Left renal cortex interstitium (tissue), 4 donors: ENCODE data around the gene SUCO. TPM values are rescaled to one million over a fixed set of nuclear protein-coding genes. Genes with fewer than 3 reads are reported as not detected.
"Not testable (repeated sequence)": the region's sequence is repeated elsewhere in the genome, so short reads cannot be mapped to it uniquely, and the experiment has no call there.

Experiments
- DNase-seq, 4 donors: peaks; one replicate each; pipeline ENCODE4 v3.0.0-alpha.2; 2013; ENCODE audit warnings: low read depth in 4 of 4, low spot score in 2 of 4, missing footprints in 1 of 4
- polyA plus RNA-seq, 4 donors: library from polyadenylated mRNA; unstranded; fragments of 120-200 nt; gene quantifications; one replicate each; pipeline ENCODE4 v1.2.1, GENCODE V29; 2013; ENCODE audit not compliant: insufficient read length in 4 of 4

Gene SUCO
- polyA plus RNA-seq, 4 donors: 49.0 to 69.2 (median 57.4) TPM

DNA sequence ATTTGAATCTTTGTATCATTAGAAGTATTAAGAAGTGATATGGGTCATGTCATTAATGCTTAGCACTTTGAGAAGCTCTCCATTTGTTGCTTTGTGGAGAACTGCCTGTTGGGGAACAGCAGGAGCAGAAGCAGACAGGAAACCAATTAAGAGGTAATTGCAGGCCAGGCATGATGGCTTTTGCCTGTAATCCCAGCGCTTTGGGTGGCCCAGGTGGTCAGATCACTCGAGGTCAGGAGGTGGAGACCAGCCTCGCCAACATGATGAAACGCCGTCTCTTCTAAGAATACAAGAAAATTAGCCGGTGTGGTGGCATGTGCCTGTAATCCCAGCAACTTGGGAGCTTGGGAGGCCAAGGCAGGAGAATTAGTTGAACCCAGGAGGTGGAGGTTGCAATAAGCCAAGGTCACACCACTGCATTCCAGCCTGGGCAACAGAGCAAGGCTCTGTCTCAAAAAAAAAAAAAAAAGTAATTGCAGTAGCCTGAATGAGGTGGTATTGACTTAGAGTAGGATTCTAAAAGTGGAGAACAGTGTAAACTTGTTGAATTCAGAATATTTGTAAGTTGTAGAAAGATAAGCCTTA is 68.2 kb downstream of the SUCO start:
- DNase-seq: no peak

- no peak for DNase-seq
Measured at GRCh38 chr1:172602706-172603105, 69.8 kb downstream of the SUCO start.

DNA sequence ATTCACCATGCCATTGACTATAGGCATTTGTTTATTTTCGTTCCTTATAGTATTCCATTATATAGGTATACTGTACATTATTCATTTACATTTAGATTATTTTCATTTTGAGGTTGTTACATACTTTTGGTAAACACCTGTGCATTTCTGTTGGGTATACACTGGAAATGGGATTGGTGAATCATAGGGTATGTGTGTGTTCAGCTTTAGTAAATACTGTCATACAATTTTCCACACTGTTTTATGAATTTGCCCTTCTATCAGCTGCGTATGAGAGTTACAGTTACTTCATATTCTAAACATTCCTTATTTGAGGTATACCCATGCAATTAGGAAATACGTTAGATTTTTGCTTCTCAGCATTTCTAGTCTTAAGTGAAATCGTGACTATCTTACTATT is 70.9 kb downstream of the SUCO start:
- DNase-seq: no peak

DNA sequence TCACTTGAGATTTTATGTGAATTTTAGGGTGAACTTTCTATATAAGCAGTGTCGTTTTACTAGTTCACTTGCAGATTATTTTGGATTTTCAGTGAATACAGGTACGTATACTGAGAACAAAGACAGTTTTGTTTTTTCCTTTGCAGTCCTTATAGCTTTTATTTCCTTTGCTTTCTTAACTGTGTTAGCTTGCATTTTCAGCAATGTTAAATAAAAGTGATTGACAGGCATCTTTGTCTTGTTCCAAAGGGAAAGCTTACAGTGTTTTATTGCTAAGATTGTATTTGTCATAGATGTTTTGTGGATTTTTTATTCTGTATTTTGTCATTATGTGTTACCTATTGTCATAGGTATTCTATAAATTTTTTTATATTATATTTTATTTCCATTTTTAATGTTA is 72.7 kb downstream of the SUCO start:
- no peak for DNase-seq

GRCh38 chr1:172607145-172607544 is 74.2 kb downstream of the SUCO start:
- DNase-seq: no peak

DNA sequence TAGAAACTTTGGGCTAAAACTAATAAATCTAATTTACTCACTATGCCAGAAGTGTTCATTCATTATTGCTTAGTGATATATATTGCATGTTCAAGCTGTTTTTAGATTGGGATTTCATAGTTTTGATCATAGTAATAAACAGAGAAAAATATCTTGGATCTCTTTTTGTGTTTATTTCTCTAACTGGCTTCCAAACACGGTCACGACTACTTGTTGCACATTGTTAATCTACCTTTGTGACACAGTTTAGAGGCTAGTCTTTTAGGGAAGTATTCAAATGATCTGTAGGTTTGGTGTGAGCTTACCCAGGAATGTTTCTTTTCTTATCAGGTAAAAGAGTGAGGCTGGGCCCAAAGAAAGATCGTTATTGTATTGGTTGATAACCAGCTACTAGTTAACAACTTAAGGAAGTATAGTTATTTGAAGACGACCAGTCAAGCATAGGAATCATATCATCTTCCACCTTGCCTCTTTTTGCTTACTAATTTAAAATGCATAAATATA is 75.2 kb downstream of the SUCO start:
- no peak for DNase-seq

GRCh38 chr1:172609528-172609927 is 76.6 kb downstream of the SUCO start:
- no peak for DNase-seq

DNA sequence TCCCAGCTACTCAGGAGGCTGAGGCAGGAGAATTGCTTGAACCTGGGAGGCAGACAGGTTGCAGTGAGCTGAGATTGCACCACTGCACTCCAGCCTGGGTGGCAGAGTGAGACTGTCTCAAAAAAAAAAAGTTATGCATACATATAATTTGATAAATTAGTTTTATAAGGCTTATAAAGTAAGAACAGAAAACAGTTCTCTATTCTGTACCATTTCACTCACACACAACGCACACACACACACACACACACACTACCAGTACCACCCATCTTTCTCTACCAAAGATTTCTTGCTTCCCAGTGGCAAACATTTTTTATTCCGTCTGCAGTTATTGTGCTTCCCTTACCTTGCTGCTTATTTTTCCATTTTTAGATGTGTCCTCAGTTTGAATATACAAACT is 79.5 kb downstream of the SUCO start:
- DNase-seq: no peak

DNA sequence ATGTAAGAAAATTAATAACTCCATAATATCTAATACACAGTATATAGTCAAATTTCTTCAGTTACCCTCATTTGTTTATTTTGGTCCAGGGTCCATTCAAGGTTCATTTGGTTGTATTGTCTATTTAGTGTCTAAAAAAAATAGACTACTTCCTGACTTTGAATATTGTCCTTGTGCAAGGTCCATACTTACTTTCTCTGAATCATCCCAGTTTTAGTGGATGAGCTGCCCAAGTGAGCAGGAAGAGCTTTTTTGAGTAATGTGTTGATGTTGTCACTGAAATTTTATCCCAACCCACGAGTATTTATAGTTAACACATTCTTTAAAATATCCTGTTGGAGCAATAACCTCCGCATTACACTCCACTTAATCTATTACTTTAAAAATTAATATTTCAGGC is 80.3 kb downstream of the SUCO start:
- no peak for DNase-seq

DNA sequence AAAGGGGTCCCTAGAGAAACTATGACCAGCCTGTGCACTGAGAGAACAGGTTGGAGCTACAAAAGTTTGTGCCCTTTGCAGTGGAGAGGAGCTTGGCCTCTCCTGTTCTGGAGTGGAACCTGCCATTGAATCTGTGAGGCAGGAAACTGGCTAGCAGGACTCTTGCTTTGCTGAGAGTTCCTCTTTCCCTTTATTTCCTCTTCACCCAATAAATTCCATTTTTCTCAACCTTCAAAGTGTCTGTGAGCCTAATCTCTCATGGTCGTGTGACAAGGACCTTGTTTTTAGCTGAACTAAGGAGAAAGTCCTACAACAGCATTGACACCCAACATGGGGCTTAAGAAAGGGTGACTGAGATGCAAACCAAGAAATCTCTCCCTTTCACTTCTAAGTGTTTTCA is 83.2 kb downstream of the SUCO start:
- no peak for DNase-seq

GRCh38 chr1:172616636-172617035 is 83.7 kb downstream of the SUCO start:
- DNase-seq: no peak

DNA sequence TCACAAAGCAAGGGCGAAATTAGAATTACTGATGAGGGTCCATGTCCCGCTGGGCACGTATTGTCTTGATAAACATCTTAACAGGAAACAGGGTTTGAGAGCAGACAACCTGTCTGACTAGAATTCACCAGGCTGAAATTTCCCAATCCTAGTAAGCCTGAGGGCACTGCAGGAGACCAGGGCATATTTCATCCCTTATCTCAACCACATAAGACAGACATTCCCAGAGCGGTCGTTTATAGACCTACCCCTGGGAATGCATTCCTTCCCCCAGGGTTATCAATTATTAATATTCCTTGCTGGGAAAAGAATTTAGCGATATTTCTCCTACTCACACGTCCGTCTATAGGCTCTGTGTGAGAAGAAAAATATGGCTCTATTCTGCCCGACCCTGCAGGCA is 87.7 kb downstream of the SUCO start:
- not testable (repeated sequence) for DNase-seq

DNA sequence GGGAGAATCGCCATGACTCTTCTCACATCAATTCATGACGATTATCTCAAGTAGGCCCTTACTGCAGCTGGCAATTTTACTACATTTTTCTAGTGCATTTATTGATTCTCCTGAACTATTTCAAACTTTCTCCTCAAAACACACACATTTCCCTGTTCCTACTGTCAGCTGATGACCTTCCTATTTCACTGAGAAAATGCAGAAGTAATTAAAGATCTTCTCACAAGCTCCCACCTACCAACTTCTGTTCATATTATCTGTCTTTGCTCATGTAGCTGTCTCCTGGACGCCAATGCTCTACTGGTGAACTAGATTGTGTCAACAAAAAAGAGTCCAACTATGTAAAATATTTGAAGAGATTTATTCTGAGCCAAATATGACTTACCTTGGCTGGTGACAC is 89.6 kb downstream of the SUCO start:
- no peak for DNase-seq

DNA sequence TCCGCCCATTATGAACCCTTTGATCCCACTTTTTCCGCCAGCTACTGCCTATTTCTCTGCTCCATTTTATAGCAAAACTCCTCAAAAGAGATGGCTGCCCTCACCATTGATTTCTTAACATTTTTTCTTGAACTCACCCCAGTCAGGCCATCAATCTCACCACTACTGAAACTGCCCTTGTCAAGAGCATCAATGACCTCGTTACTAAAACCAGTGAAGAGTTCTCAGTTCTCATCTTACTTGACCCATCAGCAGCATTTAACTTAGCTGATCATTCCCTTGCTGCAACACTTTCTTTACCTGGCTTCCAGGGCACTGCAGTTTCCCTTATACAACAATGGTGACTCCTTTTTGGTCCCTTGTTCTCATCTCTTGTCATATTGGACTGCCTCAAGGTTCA is 90.8 kb downstream of the SUCO start:
- DNase-seq: no peak

DNA sequence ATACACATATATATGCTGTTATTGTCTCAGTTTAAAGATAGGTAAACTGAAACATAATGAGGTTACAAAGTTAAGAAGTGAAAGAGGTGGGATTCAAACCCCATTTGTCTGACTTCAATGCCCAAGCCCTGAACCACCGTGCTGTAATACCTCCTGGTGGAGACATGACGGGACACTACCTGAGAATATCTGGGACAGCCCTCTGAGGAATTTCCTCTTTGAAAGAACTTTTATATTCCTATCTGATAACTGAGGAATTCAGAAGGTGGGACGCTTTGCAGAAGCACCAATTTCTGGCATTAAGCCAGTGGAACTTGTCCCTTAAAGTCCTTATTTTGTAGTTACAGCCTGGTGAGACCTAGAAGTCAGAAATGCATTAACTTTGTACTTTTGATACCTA is 93.9 kb downstream of the SUCO start:
- DNase-seq: no peak

DNA sequence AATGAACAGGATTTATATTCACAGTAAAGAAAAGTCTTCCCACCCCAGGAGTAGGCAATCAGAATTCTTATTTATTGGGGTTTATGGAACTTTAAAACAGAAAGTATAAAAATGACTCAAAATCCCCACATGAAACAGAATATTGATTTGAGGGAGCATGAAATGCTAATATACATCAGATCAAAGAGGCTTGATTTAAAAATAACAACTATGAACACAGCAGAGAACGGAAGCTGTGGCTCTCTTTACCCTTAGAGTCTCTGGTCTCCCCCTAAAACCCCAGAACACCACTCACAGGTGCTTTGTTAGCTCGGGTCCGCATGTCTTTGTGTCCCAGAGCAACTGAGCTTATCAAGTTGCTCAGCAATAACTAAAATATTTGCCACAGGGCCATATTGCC is 94.8 kb downstream of the SUCO start:
- no peak for DNase-seq

DNA sequence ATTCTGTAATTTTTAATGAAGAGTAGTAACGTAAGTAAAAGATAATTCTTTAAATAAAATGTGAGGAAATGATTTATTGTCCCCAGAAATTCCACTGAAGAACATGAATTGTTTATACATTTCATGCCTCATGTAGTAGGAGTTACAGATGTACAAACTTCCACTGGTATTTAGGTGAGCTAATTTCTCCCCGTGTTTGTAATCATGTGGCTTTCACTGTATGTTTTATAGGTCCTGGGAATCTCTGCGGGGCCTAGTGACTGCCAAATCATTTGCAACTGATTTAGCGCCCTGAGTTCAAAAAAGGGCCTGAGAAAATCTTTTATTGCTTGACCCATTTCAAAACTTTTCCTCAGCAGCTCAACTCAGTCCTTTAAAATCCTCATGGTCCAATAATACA is 95.5 kb downstream of the SUCO start:
- DNase-seq: no peak

- no peak for DNase-seq
Measured at GRCh38 chr1:172629170-172629569, 96.2 kb downstream of the SUCO start.

DNA sequence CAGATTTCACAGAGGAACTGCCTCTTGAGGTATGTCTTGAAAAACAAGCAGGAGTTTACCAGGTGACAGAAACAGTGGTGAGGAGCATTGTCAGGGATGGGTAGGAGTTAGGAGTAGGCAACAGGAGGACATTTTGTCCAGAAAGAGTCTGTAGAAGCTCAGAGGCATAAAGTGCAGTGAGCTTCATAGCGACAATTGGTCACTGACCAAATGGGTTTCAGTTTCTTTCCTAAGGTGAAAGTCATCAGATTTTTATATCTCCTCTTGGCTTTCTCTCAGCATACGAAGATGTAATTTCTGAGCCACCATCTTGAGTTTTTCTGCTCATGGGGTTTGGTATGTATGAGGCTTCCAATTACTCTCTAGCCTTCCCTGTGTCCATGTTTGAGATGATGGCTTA is 96.7 kb downstream of the SUCO start:
- no peak for DNase-seq

DNA sequence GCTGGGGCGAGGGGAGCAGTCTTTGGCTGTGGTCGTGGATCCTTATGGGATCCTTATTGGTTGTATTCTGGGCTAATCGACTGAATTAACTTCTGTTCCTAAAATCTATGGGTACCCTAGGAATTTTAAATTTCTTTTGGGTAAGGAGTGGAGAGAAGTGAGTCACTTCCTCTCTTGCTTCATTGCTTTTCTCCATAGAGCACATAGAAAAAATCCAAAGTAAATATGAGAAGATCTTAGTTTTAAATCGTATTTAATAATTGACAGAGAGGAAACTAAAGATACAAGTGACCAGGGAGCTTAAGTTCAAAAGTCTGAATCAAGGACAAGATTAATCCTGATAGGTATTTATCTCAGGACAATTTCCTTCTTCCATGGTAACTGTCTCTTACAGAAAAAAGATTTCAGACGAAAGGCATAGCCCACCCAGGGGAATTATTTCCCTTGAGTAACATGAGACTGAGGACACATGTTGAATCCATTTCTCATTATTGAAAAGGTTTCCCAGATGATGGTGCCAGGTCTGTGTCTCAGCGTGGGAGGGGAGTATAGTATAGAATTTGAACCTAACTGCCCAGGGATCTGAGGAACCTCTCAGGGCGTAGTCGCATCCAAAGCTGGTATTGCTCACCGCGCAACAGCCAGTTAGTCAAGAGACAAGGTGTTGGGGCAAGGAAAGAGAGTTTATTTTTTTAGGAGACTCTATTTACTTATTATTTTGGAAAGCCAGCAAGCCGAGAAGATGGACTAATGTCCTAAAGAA is 97.3 kb downstream of the SUCO start:
- no peak for DNase-seq

GRCh38 chr1:172630868-172631267 is 97.9 kb downstream of the SUCO start:
- no peak for DNase-seq

DNA sequence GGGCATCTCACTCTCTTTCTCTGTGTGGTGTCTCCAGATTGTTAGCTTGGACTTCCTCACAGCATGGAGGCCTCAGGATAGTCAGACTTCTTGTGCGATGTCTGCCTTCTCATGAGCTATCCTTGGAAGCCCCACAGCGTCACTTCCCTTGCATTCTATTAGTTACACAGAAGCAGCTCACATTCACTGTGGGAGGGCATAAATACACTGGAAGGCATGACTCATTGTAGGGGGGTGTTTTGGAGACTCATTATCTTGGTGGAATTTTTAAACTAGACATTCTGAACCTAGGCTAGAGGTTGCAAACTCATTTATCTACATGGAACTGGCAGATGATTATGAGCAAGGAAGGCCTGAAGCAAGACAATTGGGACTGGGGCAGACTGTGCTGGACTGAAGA is 104.6 kb downstream of the SUCO start:
- DNase-seq: no peak
